Sigmoid colon (tissue), 4 donors: ENCODE data around the gene PARD3.

Experiments used
- EP300 ChIP-seq, 4 donors: sonication (generic); formaldehyde crosslinking; IDR thresholded peaks; one replicate each; pipeline ENCODE4 v1.6.1; 2017; ENCODE audit warnings: antibody characterized with exemption in 4 of 4
- POLR2A ChIP-seq, 2 donors: fragments of 450-650 bp; IDR thresholded peaks; one replicate each; pipeline ENCODE4 v1.6.1; 2016; ENCODE audit warnings: antibody characterized with exemption in 2 of 2, mild to moderate bottlenecking in 2 of 2, moderate library complexity in 2 of 2
- POLR2AphosphoS5 ChIP-seq, 4 donors: sonication (generic); formaldehyde crosslinking; IDR thresholded peaks; one replicate each; pipeline ENCODE4 v1.6.1; 2017; ENCODE audit warnings: antibody characterized with exemption in 4 of 4
- TF ChIP-seq, protein P1 (sequence below), 4 experiments: fragments of 450-650 bp in 3 of 4; fragments of 200-600 bp in 1 of 4; IDR thresholded peaks; one replicate each; pipeline ENCODE4 v1.5.1; 2016 to 2019; ENCODE audit warnings: antibody characterized with exemption in 4 of 4, mild to moderate bottlenecking in 3 of 4, moderate library complexity in 2 of 4

DNA sequence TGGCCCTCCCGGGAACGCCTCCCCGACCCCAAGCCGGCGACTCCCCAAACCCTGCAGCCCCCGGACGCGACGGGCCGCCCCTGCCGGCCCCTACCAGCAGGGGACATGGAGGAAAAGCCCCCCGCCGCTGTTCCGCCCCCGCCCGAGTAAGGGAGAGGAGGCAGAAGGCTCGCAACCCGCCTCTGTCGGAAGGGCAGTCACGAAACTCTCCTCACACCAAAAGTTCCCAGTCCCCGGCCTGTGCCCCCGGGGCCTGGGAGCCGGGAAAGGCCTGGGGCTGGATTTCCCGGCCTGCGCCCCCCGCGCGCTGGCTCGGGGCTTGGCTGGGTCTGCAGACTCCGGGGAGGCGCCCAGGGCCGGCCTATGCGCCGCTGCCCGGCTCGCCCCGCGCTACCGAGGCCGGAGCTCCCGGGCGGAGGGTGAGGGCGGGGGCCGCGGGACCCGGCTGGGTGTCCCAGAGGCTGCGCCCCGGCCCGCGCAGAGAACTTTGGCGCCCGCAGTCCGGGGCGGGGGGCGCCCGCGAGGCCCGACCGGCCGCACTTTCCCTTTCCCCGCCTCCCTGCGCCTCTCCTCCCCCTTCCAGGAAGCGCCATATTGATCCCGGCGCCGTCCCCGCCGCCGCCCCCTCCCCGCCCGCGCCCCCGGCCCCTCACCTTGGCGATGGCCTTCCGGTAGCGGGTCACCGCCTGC is 728 bp downstream of the PARD3 start:
- TF ChIP-seq, protein P1, sequence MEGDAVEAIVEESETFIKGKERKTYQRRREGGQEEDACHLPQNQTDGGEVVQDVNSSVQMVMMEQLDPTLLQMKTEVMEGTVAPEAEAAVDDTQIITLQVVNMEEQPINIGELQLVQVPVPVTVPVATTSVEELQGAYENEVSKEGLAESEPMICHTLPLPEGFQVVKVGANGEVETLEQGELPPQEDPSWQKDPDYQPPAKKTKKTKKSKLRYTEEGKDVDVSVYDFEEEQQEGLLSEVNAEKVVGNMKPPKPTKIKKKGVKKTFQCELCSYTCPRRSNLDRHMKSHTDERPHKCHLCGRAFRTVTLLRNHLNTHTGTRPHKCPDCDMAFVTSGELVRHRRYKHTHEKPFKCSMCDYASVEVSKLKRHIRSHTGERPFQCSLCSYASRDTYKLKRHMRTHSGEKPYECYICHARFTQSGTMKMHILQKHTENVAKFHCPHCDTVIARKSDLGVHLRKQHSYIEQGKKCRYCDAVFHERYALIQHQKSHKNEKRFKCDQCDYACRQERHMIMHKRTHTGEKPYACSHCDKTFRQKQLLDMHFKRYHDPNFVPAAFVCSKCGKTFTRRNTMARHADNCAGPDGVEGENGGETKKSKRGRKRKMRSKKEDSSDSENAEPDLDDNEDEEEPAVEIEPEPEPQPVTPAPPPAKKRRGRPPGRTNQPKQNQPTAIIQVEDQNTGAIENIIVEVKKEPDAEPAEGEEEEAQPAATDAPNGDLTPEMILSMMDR (IDR thresholded peaks at IDR 0.05): no peak
- TF ChIP-seq POLR2A (IDR thresholded peaks at IDR 0.05): no peak
- TF ChIP-seq POLR2AphosphoS5 (IDR thresholded peaks at IDR 0.05): no peak
- TF ChIP-seq EP300 (IDR thresholded peaks at IDR 0.05): no peak
